Gastroesophageal sphincter (tissue), 3 donors: Measurements from ENCODE around the gene SI.

ENCODE experiments used
- POLR2A ChIP-seq, 2 donors: fragments of 450-650 bp; IDR thresholded peaks; one replicate each; pipeline ENCODE4 v1.6.1; 2017; ENCODE audit warnings: antibody characterized with exemption in 2 of 2, mild to moderate bottlenecking in 2 of 2, moderate library complexity in 1 of 2
- TF ChIP-seq, protein P1 (sequence below), 4 experiments: fragments of 200-600 bp in 2 of 4; fragments of 450-650 bp in 2 of 4; sonication (generic) in 1 of 4; IDR thresholded peaks; one replicate each; pipeline ENCODE4 v1.5.1; 2017 to 2019; ENCODE audit warnings: antibody characterized with exemption in 4 of 4, mild to moderate bottlenecking in 2 of 4, moderate library complexity in 2 of 4

GRCh38 chr3:165111401-165111800 lies 33.1 kb upstream of the SI start:
- TF ChIP-seq POLR2A (IDR thresholded peaks at IDR 0.05) = no peak
- TF ChIP-seq, protein P1, sequence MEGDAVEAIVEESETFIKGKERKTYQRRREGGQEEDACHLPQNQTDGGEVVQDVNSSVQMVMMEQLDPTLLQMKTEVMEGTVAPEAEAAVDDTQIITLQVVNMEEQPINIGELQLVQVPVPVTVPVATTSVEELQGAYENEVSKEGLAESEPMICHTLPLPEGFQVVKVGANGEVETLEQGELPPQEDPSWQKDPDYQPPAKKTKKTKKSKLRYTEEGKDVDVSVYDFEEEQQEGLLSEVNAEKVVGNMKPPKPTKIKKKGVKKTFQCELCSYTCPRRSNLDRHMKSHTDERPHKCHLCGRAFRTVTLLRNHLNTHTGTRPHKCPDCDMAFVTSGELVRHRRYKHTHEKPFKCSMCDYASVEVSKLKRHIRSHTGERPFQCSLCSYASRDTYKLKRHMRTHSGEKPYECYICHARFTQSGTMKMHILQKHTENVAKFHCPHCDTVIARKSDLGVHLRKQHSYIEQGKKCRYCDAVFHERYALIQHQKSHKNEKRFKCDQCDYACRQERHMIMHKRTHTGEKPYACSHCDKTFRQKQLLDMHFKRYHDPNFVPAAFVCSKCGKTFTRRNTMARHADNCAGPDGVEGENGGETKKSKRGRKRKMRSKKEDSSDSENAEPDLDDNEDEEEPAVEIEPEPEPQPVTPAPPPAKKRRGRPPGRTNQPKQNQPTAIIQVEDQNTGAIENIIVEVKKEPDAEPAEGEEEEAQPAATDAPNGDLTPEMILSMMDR (IDR thresholded peaks at IDR 0.05) = no peak
